Endometrium (tissue), 2 donors: ENCODE measurements around the gene CYYR1.

Source experiments
- FAIRE-seq: peaks from 2 replicates; lab custom pipeline; 2012; peaks lifted over from hg19 to GRCh38; lab: Jason Lieb, UNC
- donor health status: control.
- donor health status: control.

The CYYR1 gene

GRCh38 chr21:26572702-26573381 is at the start of gene CYYR1:
CYYR1 (minus strand) TSS chr21:26573286; CDS start chr21:26572940, 346 bp downstream.
- FAIRE-seq = no peak

- FAIRE-seq = no peak
Measured at GRCh38 chr21:26617176-26617575, 44.1 kb upstream of the CYYR1 start.

GRCh38 chr21:26614251-26614650 is 41.2 kb upstream of the CYYR1 start:
- FAIRE-seq = no peak

GRCh38 chr21:26599261-26599660 is 26.2 kb upstream of the CYYR1 start:
- no peak for FAIRE-seq

GRCh38 chr21:26597981-26598380 is 24.9 kb upstream of the CYYR1 start:
- FAIRE-seq = no peak

- no peak for FAIRE-seq
Measured at GRCh38 chr21:26597031-26597430, 23.9 kb upstream of the CYYR1 start.

- FAIRE-seq = no peak
Measured at GRCh38 chr21:26595971-26596370, 22.9 kb upstream of the CYYR1 start.

GRCh38 chr21:26593800-26594199 is 20.7 kb upstream of the CYYR1 start:
- no peak for FAIRE-seq

- no peak for FAIRE-seq
Measured at GRCh38 chr21:26591543-26591942, 18.5 kb upstream of the CYYR1 start.

GRCh38 chr21:26588446-26588845 is 15.4 kb upstream of the CYYR1 start:
- no peak for FAIRE-seq

GRCh38 chr21:26587736-26588201 is 14.7 kb upstream of the CYYR1 start:
- FAIRE-seq = no peak

GRCh38 chr21:26583769-26584168 is 10.7 kb upstream of the CYYR1 start:
- FAIRE-seq = no peak

- no peak for FAIRE-seq
Measured at GRCh38 chr21:26581818-26582217, 8.7 kb upstream of the CYYR1 start.

- no peak for FAIRE-seq
Measured at GRCh38 chr21:26572076-26572701, 897 bp downstream of the CYYR1 start.

GRCh38 chr21:26570203-26570602 is 2.9 kb downstream of the CYYR1 start:
- FAIRE-seq = no peak

- FAIRE-seq = no peak
Measured at GRCh38 chr21:26565546-26565945, 7.5 kb downstream of the CYYR1 start.

- FAIRE-seq = no peak
Measured at GRCh38 chr21:26565111-26565510, 8.0 kb downstream of the CYYR1 start.

- no peak for FAIRE-seq
Measured at GRCh38 chr21:26563856-26564503, 9.1 kb downstream of the CYYR1 start.

- FAIRE-seq = no peak
Measured at GRCh38 chr21:26560612-26561011, 12.5 kb downstream of the CYYR1 start.

- FAIRE-seq = no peak
Measured at GRCh38 chr21:26559099-26559498, 14.0 kb downstream of the CYYR1 start.

- no peak for FAIRE-seq
Measured at GRCh38 chr21:26557106-26557505, 16.0 kb downstream of the CYYR1 start.

- no peak for FAIRE-seq
Measured at GRCh38 chr21:26555540-26556146, 17.4 kb downstream of the CYYR1 start.

- FAIRE-seq = no peak
Measured at GRCh38 chr21:26554365-26554764, 18.7 kb downstream of the CYYR1 start.
